HG03457 (cell line): Measurements from ENCODE around the gene GPC5.
"Not testable (repeated sequence)": the region's sequence is repeated elsewhere in the genome, so short reads cannot be mapped to it uniquely, and the experiment has no call there.

Experiments used
- ATAC-seq: cut with Tn5 transposase; IDR thresholded peaks from one replicate; pipeline ENCODE4 v1.9.1; 2021; ENCODE audit warnings: moderate number of reproducible peaks; ENCODE audit not compliant: unreplicated experiment

GPC5 gene

DNA sequence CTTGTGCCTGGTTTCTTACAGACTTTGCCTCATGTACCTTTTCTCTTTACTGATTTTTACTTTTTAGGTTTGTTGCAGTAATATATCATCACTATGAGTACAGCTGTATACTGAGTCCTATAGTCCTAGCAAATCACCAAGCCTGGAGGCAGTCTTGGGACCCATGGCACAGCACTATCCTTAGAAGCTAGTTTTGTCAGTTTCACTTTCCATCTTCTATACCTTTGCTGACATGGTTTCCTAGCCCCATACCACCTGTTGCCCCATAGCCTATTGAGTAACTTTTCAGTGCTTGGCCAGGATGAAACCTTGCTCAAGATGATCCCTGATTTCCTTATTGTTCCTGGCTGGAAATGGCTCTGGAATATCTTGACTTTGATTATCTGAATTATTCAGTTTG, 826.4 kb downstream of the GPC5 start:
- no peak for ATAC-seq

DNA sequence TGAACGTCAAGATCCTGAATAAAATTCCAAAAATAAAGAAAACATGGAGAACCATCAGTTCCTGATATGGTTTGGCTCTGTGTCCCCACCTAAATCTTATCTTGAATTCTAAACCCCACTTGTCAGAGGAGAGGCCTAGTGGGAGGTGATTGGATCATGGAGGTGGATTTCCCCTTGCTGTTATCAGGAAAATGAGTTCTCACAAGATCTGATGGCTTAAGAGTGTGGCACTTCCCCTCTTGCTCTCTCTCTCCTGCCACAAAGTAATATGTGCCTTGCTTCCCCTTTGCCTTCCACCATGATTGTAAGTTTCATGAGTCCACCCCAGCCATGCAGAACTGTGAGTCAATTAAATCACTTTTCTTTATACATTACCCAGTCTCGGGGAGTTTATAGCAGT, 827.4 kb downstream of the GPC5 start:
- ATAC-seq = no peak

DNA sequence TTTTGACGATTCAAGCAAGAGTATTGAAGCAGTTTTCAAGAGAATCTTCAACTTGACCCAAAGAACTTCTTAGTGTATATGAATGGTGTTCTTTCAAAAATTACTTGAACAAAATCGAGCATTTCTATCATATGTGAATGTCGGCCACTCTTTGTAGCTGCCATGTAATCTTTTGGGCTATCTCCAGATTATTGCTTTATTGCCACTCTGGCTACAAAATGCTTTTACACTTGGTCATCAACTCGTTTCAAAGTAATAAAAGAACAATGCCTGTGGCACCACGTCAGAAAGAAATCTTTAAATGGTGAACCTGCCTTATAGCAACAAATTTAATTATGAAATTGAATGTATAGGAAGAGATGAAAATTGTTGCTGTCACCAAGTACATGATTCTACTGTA, 834.5 kb downstream of the GPC5 start:
- ATAC-seq = no peak

DNA sequence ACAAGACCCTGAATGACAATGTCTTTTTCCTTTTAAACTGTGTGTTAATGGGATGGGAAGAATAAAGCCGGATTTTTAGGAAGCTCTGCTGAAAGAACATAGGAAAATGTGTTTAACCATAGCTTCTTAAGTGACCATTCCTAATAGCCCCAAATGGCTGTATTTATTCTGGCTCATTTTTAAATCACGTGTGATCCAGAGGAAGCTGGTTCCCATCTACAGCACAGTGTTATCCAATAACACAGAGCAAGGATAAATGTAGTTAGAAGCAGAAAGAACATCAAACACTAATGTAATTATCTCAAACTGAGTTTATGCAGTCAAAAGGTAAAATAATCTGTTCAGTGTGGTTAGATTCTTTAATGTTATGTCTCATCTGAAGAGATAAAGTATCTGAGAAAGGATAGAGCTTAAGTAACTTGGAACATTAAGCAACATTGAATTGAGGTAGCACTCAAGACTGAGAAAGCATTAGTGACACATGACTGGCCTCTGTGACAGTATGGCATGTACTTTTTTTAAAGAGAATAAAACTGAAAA, 853.3 kb downstream of the GPC5 start:
- no peak for ATAC-seq

DNA sequence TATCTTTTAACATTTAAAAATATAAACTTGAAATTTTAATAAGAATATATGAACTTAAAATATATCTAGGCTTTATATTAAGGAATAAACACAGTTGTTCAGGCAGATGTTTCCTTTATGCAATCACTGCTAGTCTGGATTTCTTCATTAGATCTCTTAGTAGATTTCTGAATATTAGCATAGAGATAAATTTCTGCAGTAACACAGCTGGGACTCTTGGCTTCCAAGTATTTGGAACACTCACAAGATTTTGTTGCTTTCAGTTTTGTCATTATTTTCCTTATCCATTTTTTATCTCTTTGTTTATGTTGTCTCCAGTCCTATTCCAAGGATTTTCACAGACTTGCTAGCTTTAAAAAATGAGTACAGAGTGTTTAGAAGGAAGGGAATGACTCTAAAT, 857.1 kb downstream of the GPC5 start:
- ATAC-seq = no peak

DNA sequence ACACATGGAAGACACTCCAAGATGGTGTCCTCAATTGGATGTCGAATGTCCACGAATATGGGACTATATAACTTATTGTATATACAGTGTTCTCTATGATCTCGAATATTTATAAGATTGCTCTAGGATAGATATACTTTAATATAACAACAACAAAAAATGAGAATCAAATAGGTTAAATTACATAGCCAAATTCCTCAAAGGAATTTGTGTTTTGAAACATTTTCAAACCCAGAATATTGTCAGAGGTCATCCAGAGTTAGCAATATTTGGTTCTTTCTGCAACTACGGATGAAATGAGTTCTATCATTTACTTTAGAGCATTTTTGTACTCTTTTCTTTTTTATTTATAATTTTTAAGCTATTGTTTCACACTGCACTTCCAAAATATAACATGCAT, 857.8 kb downstream of the GPC5 start:
- no peak for ATAC-seq

DNA sequence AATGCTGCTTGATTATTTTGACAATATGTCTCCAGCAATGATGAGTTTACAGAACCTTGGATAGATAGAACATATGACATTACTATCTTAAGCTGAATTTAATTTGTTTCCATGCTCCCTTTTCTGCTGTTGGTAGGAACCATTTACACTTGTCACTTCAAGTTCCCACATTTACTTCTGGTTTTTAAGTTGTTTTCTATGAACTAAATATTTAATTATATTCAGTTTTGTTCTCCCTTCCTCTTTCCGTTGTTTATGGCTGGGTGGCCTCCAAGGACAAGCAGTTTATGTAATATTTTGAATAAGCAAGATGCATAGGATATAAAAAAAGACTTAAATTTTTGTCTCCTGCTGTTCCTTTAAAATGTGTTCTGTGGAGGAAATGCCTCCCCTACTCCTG, 860.6 kb downstream of the GPC5 start:
- no peak for ATAC-seq

DNA sequence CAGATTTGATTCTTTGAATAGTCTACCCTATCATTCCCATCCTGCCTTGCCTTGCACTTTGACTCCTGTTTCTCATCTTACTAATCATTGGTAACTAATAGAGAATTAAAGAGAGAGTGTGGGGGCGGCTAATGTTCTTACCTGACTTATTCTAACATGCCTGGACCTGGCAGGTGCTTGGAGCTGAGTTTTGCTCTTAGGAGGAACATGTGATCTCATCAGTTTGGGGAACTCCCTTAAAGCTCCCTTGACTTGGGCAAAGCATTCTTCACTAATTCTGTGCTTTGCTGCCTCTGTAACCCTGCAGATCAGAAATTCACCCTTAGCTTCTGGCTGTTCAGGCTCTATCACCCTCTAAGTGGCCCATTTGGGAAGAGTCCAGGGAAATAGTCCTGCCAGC, 861.1 kb downstream of the GPC5 start:
- no peak for ATAC-seq

DNA sequence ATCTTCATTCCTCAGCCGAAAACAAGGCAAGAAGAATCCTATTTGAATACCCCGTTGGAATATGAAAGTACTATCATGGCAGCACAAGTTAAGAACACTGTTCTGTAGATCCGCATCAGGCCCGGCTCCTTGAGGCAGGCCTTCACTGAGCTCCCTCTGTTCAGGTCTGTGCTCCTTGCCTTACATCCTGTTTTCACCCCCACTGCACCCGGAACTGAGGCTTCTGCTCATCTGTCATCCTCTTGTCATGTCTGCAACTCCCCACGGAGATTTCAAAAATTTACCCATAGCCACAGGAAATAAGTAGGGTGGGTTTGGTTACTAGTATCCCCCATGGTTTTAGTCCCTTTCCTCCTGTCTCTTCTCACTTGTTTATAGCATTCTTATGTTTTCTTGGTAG, 861.9 kb downstream of the GPC5 start:
- no peak for ATAC-seq

DNA sequence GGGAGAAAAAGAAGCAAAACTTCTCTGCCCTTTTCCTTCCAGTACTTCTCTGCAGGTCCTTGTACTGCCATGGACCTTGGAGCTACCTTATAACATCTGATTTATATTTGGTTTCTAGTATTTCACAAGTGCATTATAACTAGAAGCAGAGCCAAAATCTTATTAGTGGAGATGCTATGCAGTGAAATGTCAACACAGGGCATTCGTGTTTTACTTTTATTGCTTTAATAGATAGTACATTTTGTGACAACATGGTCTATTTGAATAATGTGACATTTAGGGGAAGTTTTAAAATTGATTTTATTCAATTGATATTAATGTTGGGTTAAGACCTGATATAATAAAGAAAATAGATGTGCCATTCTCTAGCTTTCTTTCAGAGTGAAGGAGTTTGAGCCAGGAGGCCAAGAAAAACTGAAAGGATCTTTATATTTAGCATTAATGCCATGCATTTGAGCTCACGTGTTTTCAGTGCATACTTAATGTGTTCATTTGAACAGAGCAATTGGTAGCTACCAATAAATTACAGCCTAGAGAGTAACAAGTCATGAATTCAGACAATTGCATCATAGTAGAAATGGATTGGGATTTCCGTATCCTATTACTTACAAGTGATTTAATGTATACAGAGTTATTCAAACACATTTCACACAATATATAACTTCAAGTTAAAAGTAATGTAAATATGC, 863.8 kb downstream of the GPC5 start:
- ATAC-seq = no peak

DNA sequence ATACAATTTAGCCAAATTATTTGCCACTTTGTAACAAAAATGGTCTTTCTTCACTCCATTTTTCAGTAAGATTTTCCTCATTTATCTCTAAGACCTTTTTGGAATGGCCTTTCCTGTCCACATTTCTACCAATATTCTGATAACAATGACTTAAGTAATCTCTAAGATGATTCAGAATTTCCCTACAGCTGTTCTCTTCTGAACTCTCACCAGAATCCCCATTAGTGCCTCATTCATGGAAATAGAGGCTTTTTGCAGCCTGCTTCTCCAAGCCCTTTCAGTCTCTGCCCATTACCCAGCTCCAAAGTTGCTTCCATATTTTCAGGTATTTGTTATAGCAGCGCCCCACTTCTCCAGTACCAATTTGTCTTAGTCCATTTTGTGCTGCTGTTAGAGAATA, 867.0 kb downstream of the GPC5 start:
- ATAC-seq = no peak

DNA sequence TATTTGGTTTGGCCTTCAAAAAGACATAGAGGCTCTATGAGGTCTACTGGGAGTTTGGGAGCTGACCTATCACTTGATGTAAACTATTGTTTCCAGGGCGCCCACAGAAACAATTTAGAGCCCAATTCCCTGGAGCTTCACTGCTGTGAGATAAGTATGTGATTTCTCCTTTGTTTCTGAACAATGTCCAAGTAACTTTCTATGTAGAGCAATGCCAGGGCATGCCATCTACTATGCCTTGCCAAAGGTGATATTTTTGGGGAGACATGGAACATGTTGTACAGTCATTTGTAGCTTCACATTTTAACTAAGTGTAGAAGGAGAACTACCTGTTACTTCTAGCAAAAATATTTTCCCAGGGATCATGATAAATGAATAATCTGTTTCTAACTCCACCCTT, 872.6 kb downstream of the GPC5 start:
- ATAC-seq = no peak

DNA sequence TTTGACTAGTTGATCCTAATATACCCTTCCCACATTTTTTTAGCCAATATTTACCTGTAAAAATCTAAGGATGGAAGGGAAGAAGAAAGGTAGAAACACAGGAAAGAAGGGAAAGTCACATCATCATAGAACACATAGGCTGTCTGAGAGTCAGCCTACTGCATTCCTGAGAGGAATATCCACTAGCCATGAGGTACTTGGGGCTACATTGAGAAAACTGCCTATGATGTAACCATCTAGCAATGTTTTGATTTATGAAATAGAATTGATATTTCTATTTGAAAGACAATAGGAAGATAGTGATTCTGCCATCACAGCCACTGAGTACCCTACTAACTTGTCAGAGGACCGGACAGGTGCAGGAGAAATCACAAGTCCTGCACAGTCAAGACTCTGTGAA, 873.8 kb downstream of the GPC5 start:
- ATAC-seq = no peak

DNA sequence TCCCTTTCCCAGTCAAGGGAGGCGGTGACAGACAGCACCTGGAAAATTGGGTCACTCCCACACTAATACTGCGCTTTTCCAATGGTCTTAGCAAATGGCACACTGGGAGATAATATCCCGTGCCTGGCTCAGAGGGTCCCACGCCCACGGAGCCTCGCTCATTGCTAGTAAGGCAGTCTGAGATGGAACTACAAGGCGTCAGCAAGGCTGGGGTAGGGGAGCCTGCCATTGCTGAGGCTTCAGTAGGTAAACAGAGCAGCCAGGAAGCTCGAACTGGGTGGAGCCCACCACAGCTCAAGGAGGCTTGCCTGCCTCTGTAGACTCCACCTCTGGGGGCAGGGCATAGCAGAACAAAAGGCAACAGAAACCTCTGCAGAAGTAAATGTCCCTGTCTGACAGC, 882.6 kb downstream of the GPC5 start:
- not testable (repeated sequence) for ATAC-seq

DNA sequence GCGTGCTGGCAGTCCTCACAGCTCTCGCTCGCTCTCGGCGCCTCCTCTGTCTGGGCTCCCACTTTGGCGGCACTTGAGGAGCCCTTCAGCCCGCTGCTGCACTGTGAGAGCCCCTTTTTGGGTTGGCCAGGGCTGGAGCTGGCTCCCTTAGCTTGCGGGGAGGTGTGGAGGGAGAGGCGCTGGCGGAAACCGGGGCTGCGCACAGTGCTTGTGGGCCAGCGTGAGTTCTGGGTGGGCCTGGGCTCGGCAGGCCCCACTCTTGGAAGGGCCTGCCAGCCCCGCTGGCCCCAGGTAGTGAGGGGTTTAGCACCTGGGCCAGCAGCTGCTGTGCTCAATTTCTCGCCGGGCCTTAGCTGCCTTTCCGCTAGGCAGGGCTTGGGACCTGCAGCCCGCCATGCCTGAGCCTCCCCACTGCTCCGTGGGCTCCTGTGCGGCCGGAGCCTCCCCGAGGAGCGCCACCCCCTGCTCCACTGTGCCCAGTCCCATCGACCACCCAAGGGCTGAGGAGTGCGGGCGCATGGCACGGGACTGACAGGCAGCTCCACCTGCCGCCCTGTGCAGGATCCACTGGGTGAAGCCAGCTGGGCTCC, 892.4 kb downstream of the GPC5 start:
- not testable (repeated sequence) for ATAC-seq

DNA sequence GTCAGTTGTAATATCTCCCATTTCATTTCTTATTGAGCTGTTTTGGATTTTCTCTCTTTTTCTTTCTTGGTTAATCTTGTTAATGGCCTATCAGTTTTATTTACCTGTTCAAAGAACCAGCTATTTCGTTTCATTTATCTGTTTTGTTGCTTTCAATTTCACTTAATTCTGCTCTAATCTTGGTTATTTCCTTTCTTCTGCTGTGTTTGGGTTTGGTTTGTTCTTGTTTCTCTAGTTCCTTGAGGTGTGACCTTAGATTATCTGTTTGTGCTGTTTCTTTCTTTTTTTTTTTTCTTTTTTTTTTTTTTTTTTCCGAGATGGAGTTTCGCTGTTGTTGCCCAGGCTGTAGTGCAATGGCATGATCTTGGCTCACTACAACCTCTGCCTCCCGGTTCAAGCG, 896.1 kb downstream of the GPC5 start:
- not testable (repeated sequence) for ATAC-seq

DNA sequence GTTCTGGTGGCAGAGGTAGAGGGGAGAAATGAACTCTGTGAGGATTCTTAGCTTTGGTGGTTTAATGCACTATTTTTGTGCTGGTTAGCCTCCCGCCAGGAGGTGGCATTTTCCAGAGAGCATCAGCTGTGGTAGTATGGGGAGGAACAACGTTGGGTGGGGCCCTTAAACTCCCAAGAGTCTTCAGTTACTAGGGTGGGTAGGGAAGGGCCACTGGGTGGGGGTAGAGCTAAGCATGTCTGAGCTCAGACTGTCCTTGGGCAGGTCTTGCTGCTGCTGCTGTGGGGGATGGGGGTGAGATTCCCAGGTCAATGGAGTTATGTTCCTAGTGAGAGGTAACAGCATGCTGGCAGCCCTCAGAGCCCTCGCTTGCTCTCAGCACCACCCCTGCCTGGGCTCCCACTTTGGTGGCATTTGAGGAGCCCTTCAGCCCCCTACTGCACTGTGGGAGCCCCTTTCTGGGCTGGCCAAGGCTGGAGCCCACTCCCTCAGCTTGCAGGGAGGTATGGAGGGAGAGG, 897.8 kb downstream of the GPC5 start:
- not testable (repeated sequence) for ATAC-seq

DNA sequence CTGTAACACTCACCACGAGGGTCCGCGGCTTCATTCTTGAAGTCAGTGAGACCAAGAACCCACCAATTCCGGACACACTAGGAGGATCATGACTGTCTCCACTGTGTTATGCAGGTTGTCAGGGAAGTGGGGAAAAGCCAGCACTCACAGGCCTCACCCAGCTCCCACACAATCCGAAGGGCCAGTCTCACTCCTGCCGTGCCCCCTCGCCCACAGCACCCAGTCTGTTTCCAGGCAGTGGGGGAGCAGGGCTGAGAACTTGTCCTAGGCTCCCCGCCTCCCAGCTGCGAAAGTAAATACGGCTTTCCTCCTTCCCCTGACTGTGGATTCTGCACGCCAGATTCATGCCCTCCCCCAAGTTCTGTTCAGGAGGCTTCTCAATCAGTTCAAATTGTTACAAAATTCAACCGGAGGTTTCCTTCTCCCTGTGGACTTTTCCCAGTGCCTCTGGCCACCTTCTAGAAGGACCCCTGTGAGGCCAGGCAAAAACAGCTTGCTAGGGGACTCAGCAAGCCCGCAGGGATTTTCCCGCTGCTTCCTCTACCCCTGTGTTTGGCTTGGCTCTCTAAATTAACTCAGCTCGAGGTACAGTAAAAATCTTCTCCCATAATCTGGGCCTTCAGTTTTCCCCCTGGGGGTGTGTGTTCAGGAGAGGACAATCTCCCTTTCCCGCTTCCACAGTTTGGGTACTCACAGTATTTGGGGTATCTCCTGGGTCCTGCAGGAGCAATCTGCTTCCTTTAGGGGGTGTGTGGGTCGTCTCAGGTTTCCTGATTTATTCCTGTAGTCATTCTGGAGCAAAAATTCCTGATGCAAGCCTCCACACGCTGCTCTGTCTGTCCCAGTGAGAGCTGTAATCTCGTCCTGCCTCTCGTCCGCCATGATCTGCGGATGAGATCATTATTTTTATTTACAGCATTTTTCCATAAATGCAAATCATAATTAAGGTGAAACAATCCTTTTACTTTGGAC, 899.8 kb downstream of the GPC5 start:
- ATAC-seq = no peak

DNA sequence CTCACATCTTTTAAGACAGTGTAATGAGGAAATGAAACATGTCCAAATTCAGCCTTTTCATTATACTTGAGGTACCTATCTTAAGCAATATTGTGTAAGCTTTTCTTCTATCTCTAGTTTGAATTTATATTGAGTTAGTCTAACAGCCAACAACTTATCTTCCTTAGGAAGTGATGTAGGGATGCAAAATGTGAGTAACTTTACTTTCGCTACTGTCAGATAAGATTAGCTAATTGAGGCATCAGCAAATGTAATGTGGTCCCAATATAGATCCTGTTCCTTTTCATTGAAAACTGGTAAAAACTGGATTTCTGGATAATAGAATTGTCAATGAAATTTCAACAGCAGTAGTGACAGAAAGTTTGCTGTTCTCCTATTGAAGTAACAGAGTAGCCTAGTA, 902.2 kb downstream of the GPC5 start:
- no peak for ATAC-seq

DNA sequence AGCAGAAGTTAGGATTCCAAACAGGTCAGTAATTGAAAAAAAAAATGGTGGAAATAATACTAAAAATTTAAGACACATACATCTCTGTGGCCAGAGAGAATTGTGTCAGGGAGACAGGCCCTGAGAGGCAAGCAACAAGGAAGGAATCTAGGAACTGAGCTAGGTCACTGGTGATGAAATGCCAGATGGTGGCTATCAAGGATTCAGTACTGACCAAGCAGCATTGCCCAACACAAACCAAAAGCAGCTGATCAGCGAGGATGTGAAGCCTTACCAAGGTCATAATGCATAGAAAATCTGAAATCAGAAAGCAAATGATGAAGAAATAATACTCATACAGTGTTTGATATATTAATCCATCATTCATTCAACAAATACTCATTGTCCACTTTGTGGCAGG, 905.0 kb downstream of the GPC5 start:
- no peak for ATAC-seq

DNA sequence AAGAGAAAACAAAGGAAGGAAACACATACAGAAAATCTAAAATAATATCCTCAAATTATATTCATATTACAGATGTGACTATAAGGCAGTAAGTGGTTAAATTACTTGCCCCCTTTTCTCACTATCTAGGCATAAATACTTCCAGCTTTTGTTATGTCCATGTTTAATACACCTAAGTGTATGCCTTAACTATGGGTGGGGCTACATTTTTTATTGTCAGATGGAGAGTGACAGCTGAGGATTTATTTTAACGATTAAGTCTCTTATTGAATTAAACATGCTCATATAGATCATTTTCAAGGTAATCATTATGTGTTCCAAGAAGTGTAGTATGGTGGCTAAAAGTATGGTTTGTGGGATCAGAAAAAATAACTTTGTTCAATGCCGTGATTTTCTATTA, 909.3 kb downstream of the GPC5 start:
- ATAC-seq = no peak
